GM12878 (cell line): ENCODE results near the gene BZW2. TPM values are rescaled to one million over a fixed set of nuclear protein-coding genes. Genes with fewer than 3 reads are reported as not detected.

ENCODE experiments used
- ATAC-seq: fragments of 200-7000 bp; cut with Tn5 transposase; 3 replicates; pipeline ENCODE4 v1.9.1; 2020; ENCODE audit warnings: mild to moderate bottlenecking, moderate library complexity
- BruUV-seq: library from RNA; stranded (reverse); fragments of 400-500 nt; replicated peaks from 2 replicates; lab custom pipeline; 2021; lab: Mats Ljungman, UMichigan
- CTCF ChIA-PET: fragments of 300-600 bp; sonication (Branson Sonifier 250); formaldehyde crosslinking; extraction: SDS; loops from one replicate; lab custom pipeline; 2021; ENCODE audit warnings: inconsistent platforms; lab: Yijun Ruan, JAX
- POLR2A ChIA-PET: fragments of 350-600 bp; formaldehyde crosslinking; extraction: SDS; loops from one replicate; lab custom pipeline; 2021; ENCODE audit warnings: inconsistent platforms; lab: Charles Lee
- RAD21 ChIA-PET: fragments of 300-600 bp; sonication (Branson Sonifier 250); formaldehyde crosslinking; loops from one replicate; lab custom pipeline; 2023; ENCODE audit warnings: antibody characterized with exemption; ENCODE audit not compliant: unreplicated experiment; lab: Charles Lee
- SMC1A ChIA-PET: fragments of 300-600 bp; sonication (Branson Sonifier 250); formaldehyde crosslinking; loops from one replicate; lab custom pipeline; 2023; ENCODE audit not compliant: unreplicated experiment, uncharacterized antibody; lab: Charles Lee
- DNase-seq: peaks from one replicate; pipeline ENCODE4 v3.0.0-alpha.2; 2011; ENCODE audit warnings: low read depth, low spot score
- FAIRE-seq: peaks from 3 replicates; lab custom pipeline; 2011; peaks lifted over from hg19 to GRCh38; lab: Jason Lieb, UNC
- H2AFZ ChIP-seq: 2 replicates; pipeline ENCODE4 v1.6.0; 2011; ENCODE audit warnings: low read depth, low read length, control low read depth; ENCODE audit not compliant: control insufficient read depth
- H3K27ac ChIP-seq: 2 replicates; pipeline ENCODE4 v1.5.1; 2011; ENCODE audit warnings: control low read depth; ENCODE audit not compliant: control insufficient read depth, insufficient read depth
- H3K27me3 ChIP-seq, 2 experiments: replicated peaks in 1 of 2; 2 replicates each; pipeline versions ENCODE4 v1.6.0 to v1.6.1; 2011; ENCODE audit warnings: low read length in 1 of 2; ENCODE audit not compliant: control insufficient read depth in 2 of 2, insufficient read depth in 2 of 2
- H3K36me3 ChIP-seq, 2 experiments: 2 replicates each; pipeline ENCODE4 v1.5.1; 2011; ENCODE audit warnings: low read length in 1 of 2; ENCODE audit not compliant: control insufficient read depth in 2 of 2, insufficient read depth in 2 of 2
- H3K4me1 ChIP-seq: 2 replicates; pipeline ENCODE4 v1.6.1; 2011; ENCODE audit warnings: mild to moderate bottlenecking, low read length, moderate library complexity, mixed read lengths; ENCODE audit not compliant: control insufficient read depth, insufficient read depth
- H3K4me2 ChIP-seq: 2 replicates; pipeline ENCODE4 v1.6.0; 2011; ENCODE audit warnings: control low read depth; ENCODE audit not compliant: control insufficient read depth, insufficient read depth
- H3K4me3 ChIP-seq: fragments of 200-600 bp; sonication (generic); 2 replicates; pipeline ENCODE4 v1.5.1; 2016
- H3K79me2 ChIP-seq: 2 replicates; pipeline ENCODE4 v1.6.0; 2011; ENCODE audit warnings: low read length; ENCODE audit not compliant: control insufficient read depth, insufficient read depth
- H3K9ac ChIP-seq: 2 replicates; pipeline ENCODE4 v1.8.0; 2011; ENCODE audit warnings: low read length, control low read depth, mixed read lengths; ENCODE audit not compliant: control insufficient read depth, insufficient read depth
- H3K9me3 ChIP-seq: replicated peaks from 3 replicates; pipeline ENCODE4 v1.5.1; 2011; ENCODE audit warnings: mild to moderate bottlenecking, low read length; ENCODE audit not compliant: control insufficient read depth, insufficient read depth
- H4K20me1 ChIP-seq: 2 replicates; pipeline ENCODE4 v1.6.0; 2011; ENCODE audit not compliant: control insufficient read depth, insufficient read depth
- BHLHE40 ChIP-seq, 2 experiments: fragments of 450-650 bp in 1 of 2; IDR thresholded peaks; 2 replicates each; pipeline ENCODE4 v1.6.1; 2011 to 2017; ENCODE audit warnings: low read depth in 2 of 2, borderline replicate concordance in 1 of 2, improper control_type of control experiment in 1 of 2, low read length in 1 of 2, mild to moderate bottlenecking in 1 of 2
- BMI1 ChIP-seq: fragments of 450-650 bp; IDR thresholded peaks from 2 replicates; pipeline ENCODE4 v1.6.1; 2016; ENCODE audit warnings: mild to moderate bottlenecking, moderate library complexity, borderline replicate concordance
- GATAD2B ChIP-seq: fragments of 450-650 bp; conservative IDR thresholded peaks from 2 replicates; pipeline ENCODE4 v1.6.1; 2017; ENCODE audit warnings: low read depth, mild to moderate bottlenecking, moderate library complexity
- HCFC1 ChIP-seq: fragments of 150-350 bp; IDR thresholded peaks from 2 replicates; pipeline ENCODE4 v1.6.1; 2014; ENCODE audit warnings: low read length
- HDAC6 ChIP-seq: fragments of 200-600 bp; sonication (generic); IDR thresholded peaks from one replicate; pipeline ENCODE4 v1.8.0; 2017; ENCODE audit warnings: antibody characterized with exemption; ENCODE audit not compliant: unreplicated experiment
- IRF4 ChIP-seq: IDR thresholded peaks from 2 replicates; pipeline ENCODE4 v1.6.1; 2011; ENCODE audit warnings: low read depth, low read length
- MEF2A ChIP-seq: IDR thresholded peaks from 2 replicates; pipeline ENCODE4 v1.6.1; 2011; ENCODE audit warnings: low read depth, mild to moderate bottlenecking, low read length, moderate library complexity; ENCODE audit not compliant: insufficient read depth
- MYB ChIP-seq: fragments of 150-350 bp; IDR thresholded peaks from 2 replicates; pipeline ENCODE4 v1.6.1; 2014; ENCODE audit warnings: mild to moderate bottlenecking, low read depth, low read length, borderline replicate concordance
- NFIC ChIP-seq: IDR thresholded peaks from 2 replicates; pipeline ENCODE4 v1.6.1; 2012; ENCODE audit warnings: low read depth, mild to moderate bottlenecking, inconsistent platforms, low read length, moderate library complexity
- NFYB ChIP-seq: IDR thresholded peaks from 2 replicates; pipeline ENCODE4 v1.6.1; 2011; ENCODE audit warnings: low read depth, mild to moderate bottlenecking, low read length, improper control_type of control experiment, moderate library complexity; ENCODE audit not compliant: insufficient read depth
- NR2F1 ChIP-seq: fragments of 450-650 bp; conservative IDR thresholded peaks from 2 replicates; pipeline ENCODE4 v1.6.1; 2017; ENCODE audit warnings: mild to moderate bottlenecking
- POLR2AphosphoS5 ChIP-seq: IDR thresholded peaks from 2 replicates; pipeline ENCODE4 v1.6.1; 2011; ENCODE audit warnings: mild to moderate bottlenecking, low read length, inconsistent platforms
- RAD21 ChIP-seq: IDR thresholded peaks from 2 replicates; pipeline ENCODE4 v1.6.1; 2011; ENCODE audit warnings: mild to moderate bottlenecking, low read depth, low read length, moderate library complexity; ENCODE audit not compliant: insufficient read depth
- RFX5 ChIP-seq: IDR thresholded peaks from 2 replicates; pipeline ENCODE4 v1.6.1; 2011; ENCODE audit warnings: low read depth, low read length, improper control_type of control experiment
- SUPT20H ChIP-seq: IDR thresholded peaks from 2 replicates; pipeline ENCODE4 v1.6.1; 2011; ENCODE audit warnings: low read depth, mild to moderate bottlenecking, low read length, moderate library complexity, borderline replicate concordance; ENCODE audit not compliant: control insufficient read depth
- TAF1 ChIP-seq: IDR thresholded peaks from 2 replicates; pipeline ENCODE4 v1.6.1; 2011; ENCODE audit warnings: mild to moderate bottlenecking, low read depth, low read length, borderline replicate concordance
- WGBS: methylation state at CpG from one replicate; pipeline ENCODE4 v1.1.6; 2016; ENCODE audit warnings: low lambda C conversion rate; ENCODE audit not compliant: insufficient replicate concordance, insufficient coverage; ENCODE audit errors: missing lambda C conversion rate; 5-methylcytosine and 5-hydroxymethylcytosine counted together
- in situ Hi-C: fragments of 300-500 bp; cut with MboI; formaldehyde crosslinking; loops from 9 replicates; pipeline ENCODE4 v1.14.3; 2018; ENCODE audit warnings: mixed read lengths
- intact Hi-C: fragments of 100-400 bp; cut with micrococcal nuclease; formaldehyde crosslinking; loops from one replicate; pipeline ENCODE4 v1.14.2; 2022; ENCODE audit not compliant: unreplicated experiment
- polyA plus RNA-seq, 11 experiments: library from polyadenylated mRNA; depleted of rRNA in 4 of 11; unstranded in 6 of 11; stranded (reverse) in 5 of 11; fragments of >200 nt; fragmentation: Nextera tagmentation in 4 of 11; fragmentation: Illumina TruSeq in 1 of 11; extraction: Ambion mirVana in 4 of 11; extraction: Trizol in 1 of 11; gene quantifications; 1 replicate in 1 of 11; 2 replicates in 10 of 11; pipeline versions ENCODE4 v1.2.1 to v1.2.3, GENCODE V29; 2011 to 2016; ENCODE audit warnings: inconsistent platforms in 2 of 11, missing spikeins in 2 of 11, low read depth in 1 of 11
- total RNA-seq, 4 experiments: library from RNA; depleted of rRNA in 3 of 4; stranded (reverse); fragments of >200 nt in 3 of 4; fragmentation: Illumina TruSeq in 1 of 4; extraction: Trizol in 1 of 4; gene quantifications; 2 replicates each; pipeline versions ENCODE4 v1.2.1 to v1.2.3, GENCODE V29; 2013 to 2021
- TF ChIP-seq, protein P1 (sequence below): IDR thresholded peaks from 2 replicates; pipeline ENCODE4 v1.6.1; 2012; ENCODE audit warnings: mild to moderate bottlenecking, low read depth, low read length
- TF ChIP-seq, protein P2 (sequence below): fragments of 450-650 bp; IDR thresholded peaks from 2 replicates; pipeline ENCODE4 v1.6.1; 2018; ENCODE audit warnings: borderline replicate concordance, mild to moderate bottlenecking; ENCODE audit not compliant: partially characterized antibody

BZW2 gene
- total and polyA plus RNA-seq, 10 of the 15 experiments (the other 5 are each of a cell fraction or from before 2014, with no cell fraction given): 1.3 to 6.8 (median 3.1) TPM

DNA sequence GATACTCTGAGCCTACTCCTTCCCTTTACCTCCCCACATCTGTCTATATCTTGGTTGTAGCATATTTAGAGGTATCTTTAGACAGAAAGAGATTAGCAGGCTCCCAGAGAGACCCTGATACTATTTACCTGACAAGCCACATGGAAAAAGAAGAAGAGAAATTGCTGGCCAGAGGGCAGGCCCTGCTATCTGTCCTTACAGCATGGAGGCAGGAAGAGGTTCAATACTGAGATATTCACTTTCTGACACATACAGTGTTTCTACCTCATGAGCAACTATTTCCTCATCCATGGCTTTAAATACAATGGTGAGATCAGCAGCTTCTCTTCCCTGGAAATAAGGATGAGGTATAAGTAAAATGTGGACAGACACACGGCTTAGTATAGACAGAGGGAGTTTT is 73.7 kb downstream of the BZW2 start:
- Histone ChIP-seq H3K27me3 (no peaks in the 10 kb centered on the region), H3K27ac (no peak overlapping the region), H4K20me1 (no peaks in the 10 kb centered on the region), H3K9me3 (no peaks in the 10 kb centered on the region), H3K36me3 (no peaks in the 10 kb centered on the region), H3K9ac (no peak overlapping the region), H3K4me2 (no peak overlapping the region), H3K4me3 (no peak overlapping the region), H3K79me2 (no peaks in the 10 kb centered on the region), H2AFZ (no peak overlapping the region), H3K4me1 (no peaks in the 10 kb centered on the region)
- 67% methylated on average over 1 of the region's 1 CpG for WGBS
- DNase-seq (no peak), FAIRE-seq (no peak), ATAC-seq (no peak)
- ChIA-PET CTCF (no interaction called here), POLR2A (no interaction called here), RAD21 (no interaction called here), SMC1A (no interaction called here)
- intact Hi-C loops (no loop called here), in situ Hi-C loops (no loop called here)
- BruUV-seq: no TSS peak
- no peak for TF ChIP-seq NFIC
- TF ChIP-seq POLR2AphosphoS5: no peak
- no peak for TF ChIP-seq MYB
- TF ChIP-seq, protein P1, sequence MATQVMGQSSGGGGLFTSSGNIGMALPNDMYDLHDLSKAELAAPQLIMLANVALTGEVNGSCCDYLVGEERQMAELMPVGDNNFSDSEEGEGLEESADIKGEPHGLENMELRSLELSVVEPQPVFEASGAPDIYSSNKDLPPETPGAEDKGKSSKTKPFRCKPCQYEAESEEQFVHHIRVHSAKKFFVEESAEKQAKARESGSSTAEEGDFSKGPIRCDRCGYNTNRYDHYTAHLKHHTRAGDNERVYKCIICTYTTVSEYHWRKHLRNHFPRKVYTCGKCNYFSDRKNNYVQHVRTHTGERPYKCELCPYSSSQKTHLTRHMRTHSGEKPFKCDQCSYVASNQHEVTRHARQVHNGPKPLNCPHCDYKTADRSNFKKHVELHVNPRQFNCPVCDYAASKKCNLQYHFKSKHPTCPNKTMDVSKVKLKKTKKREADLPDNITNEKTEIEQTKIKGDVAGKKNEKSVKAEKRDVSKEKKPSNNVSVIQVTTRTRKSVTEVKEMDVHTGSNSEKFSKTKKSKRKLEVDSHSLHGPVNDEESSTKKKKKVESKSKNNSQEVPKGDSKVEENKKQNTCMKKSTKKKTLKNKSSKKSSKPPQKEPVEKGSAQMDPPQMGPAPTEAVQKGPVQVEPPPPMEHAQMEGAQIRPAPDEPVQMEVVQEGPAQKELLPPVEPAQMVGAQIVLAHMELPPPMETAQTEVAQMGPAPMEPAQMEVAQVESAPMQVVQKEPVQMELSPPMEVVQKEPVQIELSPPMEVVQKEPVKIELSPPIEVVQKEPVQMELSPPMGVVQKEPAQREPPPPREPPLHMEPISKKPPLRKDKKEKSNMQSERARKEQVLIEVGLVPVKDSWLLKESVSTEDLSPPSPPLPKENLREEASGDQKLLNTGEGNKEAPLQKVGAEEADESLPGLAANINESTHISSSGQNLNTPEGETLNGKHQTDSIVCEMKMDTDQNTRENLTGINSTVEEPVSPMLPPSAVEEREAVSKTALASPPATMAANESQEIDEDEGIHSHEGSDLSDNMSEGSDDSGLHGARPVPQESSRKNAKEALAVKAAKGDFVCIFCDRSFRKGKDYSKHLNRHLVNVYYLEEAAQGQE: no peak
- TF ChIP-seq BMI1: no peak
- TF ChIP-seq, protein P2, sequence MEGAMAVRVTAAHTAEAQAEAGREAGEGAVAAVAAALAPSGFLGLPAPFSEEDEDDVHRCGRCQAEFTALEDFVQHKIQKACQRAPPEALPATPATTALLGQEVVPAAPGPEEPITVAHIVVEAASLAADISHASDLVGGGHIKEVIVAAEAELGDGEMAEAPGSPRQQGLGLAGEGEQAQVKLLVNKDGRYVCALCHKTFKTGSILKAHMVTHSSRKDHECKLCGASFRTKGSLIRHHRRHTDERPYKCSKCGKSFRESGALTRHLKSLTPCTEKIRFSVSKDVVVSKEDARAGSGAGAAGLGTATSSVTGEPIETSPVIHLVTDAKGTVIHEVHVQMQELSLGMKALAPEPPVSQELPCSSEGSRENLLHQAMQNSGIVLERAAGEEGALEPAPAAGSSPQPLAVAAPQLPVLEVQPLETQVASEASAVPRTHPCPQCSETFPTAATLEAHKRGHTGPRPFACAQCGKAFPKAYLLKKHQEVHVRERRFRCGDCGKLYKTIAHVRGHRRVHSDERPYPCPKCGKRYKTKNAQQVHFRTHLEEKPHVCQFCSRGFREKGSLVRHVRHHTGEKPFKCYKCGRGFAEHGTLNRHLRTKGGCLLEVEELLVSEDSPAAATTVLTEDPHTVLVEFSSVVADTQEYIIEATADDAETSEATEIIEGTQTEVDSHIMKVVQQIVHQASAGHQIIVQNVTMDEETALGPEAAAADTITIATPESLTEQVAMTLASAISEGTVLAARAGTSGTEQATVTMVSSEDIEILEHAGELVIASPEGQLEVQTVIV: no peak
- TF ChIP-seq SUPT20H: no peak
- no peak for TF ChIP-seq HCFC1
- no peak for TF ChIP-seq IRF4
- TF ChIP-seq RAD21: no peak
- no peak for TF ChIP-seq HDAC6
- TF ChIP-seq RFX5: no peak
- no peak for TF ChIP-seq NR2F1
- TF ChIP-seq BHLHE40 (IDR thresholded peaks at IDR 0.05; ENCODE audit: borderline replicate concordance in 1 of 2, low read depth in 2 of 2, low read length in 1 of 2): no peak
- no peak for TF ChIP-seq TAF1
- TF ChIP-seq MEF2A: no peak
- TF ChIP-seq GATAD2B: no peak
- TF ChIP-seq NFYB: no peak
